ENCODE data around the gene TXNDC5. TPM values are rescaled to one million over a fixed set of nuclear protein-coding genes. Genes with fewer than 3 reads are reported as not detected.

TXNDC5 gene
- polyA plus RNA-seq (ENCODE audit: insufficient read length), result 88.4 TPM
- long read RNA-seq, donor 1, transcript TXNDC5-201 (10 exons, 2,964 nt), result major isoform, 49 of 50 reads
- long read RNA-seq, donor 1, partial matches to known transcripts, result 0 of 50 reads
- long read RNA-seq, donor 1, other reads (novel, unspliced or antisense), result 0 of 50 reads
- long read RNA-seq, donor 2, transcript TXNDC5-201 (10 exons, 2,964 nt), result major isoform, 29 of 29 reads
- long read RNA-seq, donor 2, partial matches to known transcripts, result 0 of 29 reads
- long read RNA-seq, donor 2, other reads (novel, unspliced or antisense), result 0 of 29 reads
- long read RNA-seq, donor 3, transcript TXNDC5-201 (10 exons, 2,964 nt), result major isoform, 29 of 30 reads
- long read RNA-seq, donor 3, partial matches to known transcripts, result 0 of 30 reads
- long read RNA-seq, donor 3, other reads (novel, unspliced or antisense), result 0 of 30 reads
- long read RNA-seq, donor 4, result 0 reads
- long read RNA-seq, donor 5, transcript TXNDC5-201 (10 exons, 2,964 nt), result major isoform, 41 of 42 reads
- long read RNA-seq, donor 5, partial matches to known transcripts, result 0 of 42 reads
- long read RNA-seq, donor 5, other reads (novel, unspliced or antisense), result 0 of 42 reads
- long read RNA-seq, donor 6, transcript TXNDC5-201 (10 exons, 2,964 nt), result major isoform, 42 of 42 reads
- long read RNA-seq, donor 6, partial matches to known transcripts, result 0 of 42 reads
- long read RNA-seq, donor 6, other reads (novel, unspliced or antisense), result 0 of 42 reads
- long read RNA-seq, donor 7, transcript TXNDC5-201 (10 exons, 2,964 nt), result major isoform, 65 of 73 reads
- long read RNA-seq, donor 7, partial matches to known transcripts, result 6 of 73 reads
- long read RNA-seq, donor 7, other reads (novel, unspliced or antisense), result 0 of 73 reads
- long read RNA-seq, donor 8, transcript TXNDC5-201 (10 exons, 2,964 nt), result major isoform, 13 of 13 reads
- long read RNA-seq, donor 8, partial matches to known transcripts, result 0 of 13 reads
- long read RNA-seq, donor 8, other reads (novel, unspliced or antisense), result 0 of 13 reads

DNA sequence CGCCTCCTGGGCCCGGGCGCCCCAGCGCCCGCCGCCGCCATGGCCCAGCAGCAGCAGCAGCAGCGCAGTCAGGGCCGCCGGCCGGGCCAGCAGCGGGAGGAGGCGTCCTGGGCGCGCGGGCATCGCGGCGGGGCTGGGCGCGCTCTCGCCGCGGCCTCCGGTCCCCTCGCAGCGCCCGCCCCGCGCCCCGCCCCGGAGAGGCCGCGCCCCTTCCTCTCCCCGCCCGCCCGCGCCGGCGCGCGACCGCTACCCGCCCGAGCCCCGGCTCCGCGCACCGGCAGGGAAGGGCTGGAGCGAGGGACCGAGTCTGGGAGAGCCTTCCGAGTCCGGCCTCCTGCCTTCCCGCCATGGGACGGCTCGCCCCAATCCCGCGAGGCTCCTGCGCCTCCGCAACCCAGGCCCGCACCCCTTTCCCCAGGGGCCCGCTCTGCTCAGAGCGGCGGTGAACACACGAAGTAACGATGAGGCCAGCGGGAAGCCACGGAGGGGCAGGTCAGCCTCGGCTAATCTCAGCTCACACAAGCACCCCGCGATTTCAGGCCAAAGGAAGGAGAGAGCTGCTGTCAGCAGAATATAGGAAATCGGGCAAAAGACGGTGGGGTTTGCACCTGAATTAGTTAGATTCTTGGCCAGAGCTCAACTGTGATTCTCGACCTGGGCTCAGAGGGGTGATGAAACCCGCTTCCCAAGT, at the start of gene TXNDC5:
TSS of gene TXNDC5 (minus strand) at position 135 of the 691 bp plus-strand sequence. CDS start at position 123, 12 bp downstream.
- DNase-seq, result peak; percentile 74

DNA sequence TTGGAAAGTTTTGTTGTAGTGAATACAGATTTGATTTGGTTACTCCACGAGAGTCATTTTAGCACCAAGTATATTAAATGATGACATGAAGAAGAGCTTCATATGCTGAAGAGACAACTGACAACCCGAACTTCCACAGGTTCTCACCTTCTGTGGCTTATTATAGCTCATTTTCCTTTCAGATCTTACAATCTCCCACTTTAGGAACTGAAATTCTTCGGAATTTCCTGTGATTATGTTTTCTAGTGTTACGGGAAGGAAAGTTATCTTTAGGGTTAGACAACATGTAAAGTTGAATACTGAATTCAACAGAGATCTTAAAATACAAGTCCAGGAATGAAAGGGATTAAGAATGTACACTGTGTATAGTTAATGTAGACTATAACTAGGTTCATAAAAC, 49.6 kb upstream of the TXNDC5 start:
- DNase-seq, result no peak

- DNase-seq, result no peak
Measured at GRCh38 chr6:7959453-7959852, 48.9 kb upstream of the TXNDC5 start.

- DNase-seq, result no peak
Measured at GRCh38 chr6:7958464-7958863, 47.9 kb upstream of the TXNDC5 start.

- no peak for DNase-seq
Measured at GRCh38 chr6:7956257-7956656, 45.7 kb upstream of the TXNDC5 start.

DNA sequence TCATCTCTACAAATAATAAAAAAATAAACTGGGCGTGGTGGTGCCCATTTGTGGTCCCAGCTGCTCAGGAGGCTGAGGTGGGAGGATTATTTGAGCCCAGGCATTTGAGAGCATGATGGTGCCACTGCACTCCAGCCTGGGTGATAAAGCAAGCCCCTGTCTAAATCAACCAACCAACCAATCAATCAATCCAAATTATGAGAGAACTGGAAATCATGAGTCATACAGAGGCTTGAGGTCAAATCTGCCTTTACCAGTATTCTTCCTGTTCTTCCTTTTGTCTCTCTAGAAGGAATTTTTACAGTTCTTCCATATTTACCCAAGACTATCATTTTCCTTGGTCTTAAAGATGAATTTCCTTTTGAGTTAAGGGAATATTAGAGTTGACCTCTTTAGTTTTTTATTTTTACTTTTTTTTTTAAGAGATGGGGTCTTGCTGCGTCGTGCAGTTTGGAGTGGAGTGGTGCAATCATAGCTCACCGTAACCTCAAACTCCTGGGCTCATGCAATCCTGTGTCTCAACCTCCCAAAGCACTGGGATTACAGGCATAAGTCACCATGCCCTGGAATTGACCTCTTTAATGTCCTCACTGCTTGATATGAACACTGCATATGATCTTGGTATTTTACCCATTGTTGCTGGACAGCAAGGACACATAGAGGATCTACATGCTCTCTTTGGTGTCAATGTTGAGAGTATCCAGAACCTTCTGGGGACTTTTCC, 44.1 kb upstream of the TXNDC5 start:
- DNase-seq, result no peak

DNA sequence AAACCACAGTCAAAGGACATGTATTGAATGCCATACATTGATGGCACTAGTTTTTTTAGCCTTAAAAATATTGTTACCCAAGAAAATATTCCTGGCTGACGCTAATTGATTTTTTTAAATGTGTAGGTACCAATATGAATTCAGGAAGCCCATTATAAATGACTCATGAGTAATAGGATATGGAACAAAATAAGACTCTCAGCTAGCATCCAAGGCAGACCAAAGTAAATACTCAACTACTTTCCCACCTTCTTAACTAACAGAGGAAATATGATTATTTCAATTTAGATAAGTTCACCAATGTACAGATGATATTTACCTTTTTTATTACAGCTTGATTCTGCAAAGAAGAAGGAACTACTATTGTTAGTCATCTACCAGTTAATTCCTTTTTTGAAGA, 43.2 kb upstream of the TXNDC5 start:
- no peak for DNase-seq

GRCh38 chr6:7939864-7940228, 29.3 kb upstream of the TXNDC5 start:
- no peak for DNase-seq

DNA sequence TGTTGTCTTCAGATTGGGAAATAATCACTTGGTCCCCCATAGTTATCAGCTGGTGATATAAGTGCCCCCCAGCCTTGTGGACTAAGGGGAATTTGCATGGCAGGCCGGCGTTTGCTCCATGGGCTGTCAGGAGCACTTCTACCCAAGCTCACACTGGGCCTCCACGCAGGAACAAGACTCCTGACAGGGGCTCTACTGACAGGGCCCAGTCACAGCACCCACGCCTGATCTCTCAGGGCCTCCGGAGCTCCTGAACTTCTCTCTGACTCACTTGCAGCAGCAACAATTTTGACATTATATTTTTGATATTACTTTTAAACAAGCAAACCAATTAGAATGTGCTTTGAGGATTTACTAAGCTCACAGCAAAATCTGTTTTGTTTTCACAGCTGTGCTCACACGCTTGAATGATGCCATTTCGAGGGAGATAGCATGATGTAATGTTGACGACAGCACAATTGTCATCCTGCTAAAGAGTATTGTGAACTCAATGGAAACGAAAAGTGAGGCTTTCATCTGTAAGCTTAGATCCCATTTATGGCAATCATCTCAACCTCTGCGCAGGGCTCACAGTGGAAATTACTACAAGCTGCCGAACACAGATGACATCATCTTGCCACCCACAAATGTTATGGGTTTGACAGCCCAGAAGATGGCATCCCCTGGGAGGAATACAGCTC, 28.7 kb upstream of the TXNDC5 start:
- no peak for DNase-seq

GRCh38 chr6:7938562-7939183, 28.1 kb upstream of the TXNDC5 start:
- DNase-seq, result no peak

GRCh38 chr6:7933794-7934193, 23.2 kb upstream of the TXNDC5 start:
- DNase-seq, result no peak

DNA sequence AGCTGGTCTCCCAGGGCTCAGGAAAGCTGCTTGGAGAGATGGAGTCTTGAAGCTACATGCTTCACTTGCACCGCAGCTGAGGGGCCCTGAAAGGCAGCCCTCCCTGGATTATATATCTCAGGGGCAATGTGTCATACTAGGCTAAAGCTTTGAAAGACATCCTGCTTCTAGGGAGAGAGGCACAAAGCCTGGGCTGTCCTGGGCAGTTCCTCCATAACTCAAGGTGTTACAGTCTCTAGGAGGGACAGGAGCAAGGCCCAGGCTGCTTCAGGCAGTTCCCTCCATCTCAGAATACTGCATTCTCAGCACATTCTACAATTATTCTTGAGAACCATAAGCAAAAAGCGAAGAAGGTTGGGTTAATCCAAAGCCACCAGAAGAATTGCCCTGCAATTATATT, 22.0 kb upstream of the TXNDC5 start:
- DNase-seq, result no peak

DNA sequence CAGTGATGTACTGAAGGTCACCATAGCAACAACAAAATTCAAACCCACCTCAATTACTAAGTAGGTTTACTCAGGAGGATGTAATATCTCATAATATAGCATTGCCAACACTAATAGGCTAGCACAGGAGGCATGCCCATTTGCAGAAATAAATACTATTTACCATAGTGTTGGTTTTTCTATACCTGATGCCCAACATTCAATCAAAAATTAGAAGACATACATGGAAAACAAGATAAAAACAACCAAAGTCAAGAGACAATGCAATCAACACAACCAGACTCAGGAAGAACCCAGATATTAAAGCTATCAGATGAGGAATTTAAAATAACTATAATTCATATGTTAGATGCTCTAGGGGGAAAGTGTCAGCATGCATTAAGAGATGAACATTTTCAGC, 14.3 kb upstream of the TXNDC5 start:
- no peak for DNase-seq

DNA sequence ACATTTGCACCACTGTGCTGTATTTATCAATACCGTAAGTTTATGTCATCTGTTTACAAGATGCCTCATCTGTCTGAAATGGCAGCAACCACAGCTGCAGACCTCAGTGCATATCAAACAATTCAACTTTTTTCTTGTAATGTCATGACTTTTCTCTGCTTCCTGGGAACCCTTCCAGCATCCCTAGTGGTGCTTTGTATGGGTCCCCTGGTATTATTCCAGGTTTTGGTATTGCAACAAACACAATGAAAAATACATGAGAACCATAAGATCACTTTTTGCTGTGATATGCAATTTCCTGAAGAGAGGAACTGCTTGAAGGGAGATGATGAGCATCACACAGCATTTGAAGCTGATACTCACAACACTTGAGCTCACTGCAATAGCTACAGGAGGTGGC, 12.0 kb upstream of the TXNDC5 start:
- no peak for DNase-seq

DNA sequence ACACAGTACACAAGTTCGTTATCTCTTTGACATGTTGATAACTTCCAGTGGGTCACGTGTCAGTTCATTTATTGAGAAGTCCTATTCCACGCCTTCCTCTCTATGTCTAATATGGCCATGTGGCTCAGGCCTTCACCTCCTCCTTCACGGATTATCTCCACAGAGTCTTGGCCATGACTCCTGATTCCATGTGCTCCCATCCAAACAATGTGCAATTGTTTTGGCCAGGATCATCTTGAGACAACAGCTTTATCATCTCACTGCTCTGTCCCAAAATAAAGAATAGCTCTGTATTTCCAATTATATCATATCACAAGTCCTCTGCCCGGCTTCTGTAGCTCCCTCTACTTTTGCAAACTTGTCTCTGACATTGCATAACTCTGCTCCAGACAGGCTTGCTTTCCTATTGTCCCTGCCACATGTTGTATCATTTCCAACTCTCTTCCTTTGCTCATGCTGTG, 11.1 kb upstream of the TXNDC5 start:
- DNase-seq, result no peak

DNA sequence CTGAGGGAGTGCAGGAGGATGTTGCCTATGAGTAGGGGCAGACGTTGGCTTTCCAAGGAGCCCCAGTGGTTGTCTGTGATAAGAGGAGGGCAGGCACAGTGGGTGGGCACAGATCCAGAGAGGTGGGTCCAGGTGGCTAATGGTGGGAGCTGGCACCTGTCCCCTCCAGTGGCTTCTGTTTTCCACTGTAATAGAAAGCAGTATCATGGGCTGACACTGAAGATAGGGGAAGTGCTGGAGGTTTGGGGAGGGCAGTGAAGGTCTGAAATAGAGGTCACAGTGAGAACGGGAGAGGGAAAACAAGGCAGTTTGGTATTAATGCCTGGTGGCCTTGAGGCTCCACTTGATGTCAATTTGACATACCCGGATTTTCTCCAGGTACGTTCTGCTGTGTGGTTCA, 10.5 kb upstream of the TXNDC5 start:
- DNase-seq, result no peak

DNA sequence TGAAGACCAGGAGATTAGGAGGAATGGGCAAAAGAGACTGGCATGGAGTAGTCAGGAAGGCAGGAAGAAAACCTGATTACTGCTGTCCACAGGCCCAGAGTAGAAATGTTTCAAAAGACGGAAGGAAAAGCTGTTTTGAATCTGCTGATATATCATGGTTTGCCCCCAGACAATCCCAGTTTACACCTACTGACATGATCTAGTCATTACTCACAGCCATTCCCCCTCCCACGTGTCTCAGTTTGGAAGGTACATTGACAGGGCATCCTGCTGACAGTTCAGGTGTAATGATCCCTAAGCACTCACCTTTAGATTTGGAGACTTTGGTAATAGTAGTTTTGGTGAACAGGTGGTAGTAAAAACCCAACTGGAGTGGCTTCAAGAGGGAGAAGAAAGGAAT, 9.8 kb upstream of the TXNDC5 start:
- DNase-seq, result no peak

- no peak for DNase-seq
Measured at GRCh38 chr6:7919871-7920270, 9.3 kb upstream of the TXNDC5 start.

DNA sequence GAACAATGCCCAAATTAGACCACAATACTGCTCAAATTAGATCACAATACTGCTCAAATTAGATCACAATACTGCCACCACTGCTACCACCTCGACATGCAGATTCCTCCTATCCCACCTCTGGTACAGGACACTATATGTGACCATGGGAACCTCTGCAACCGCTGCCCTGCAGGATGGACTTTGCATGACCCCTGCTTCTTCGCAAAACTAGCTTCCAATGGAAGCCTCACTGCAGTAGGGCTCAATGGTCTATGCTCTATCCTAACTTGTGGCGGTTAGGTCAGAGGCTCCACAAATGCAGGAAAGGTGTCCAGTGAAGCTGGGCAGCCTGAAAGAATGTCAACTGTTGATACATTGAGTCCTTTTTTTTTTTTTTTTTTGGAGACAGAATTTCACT, 7.8 kb upstream of the TXNDC5 start:
- no peak for DNase-seq

GRCh38 chr6:7917729-7918128, 7.1 kb upstream of the TXNDC5 start:
- DNase-seq, result no peak

DNA sequence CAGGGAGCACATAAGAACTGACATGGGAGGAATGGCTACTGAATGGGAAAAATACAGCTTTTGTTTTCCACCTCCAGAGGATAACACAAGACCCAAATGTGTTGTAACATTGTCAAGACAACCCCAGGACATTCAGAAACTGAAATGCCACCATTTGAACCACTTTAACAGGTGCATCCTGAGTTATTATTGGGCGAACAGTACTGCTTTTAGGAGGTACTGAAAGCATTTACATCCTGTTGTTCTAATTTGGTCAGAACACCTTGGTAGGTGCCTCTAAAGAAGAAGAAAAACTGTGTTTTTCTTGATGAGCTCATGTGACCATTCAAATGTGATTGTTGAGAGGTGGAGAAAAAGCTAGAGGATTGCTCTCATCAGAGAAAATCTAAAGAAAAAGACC, 6.4 kb upstream of the TXNDC5 start:
- DNase-seq, result no peak
